ENCODE measurements around the gene DPH2.

GRCh38 chr1:43947061-43947873 is 22.5 kb upstream of the DPH2 start:
- no peak for TF ChIP-seq EP300 (IDR thresholded peaks at IDR 0.05)
- TF ChIP-seq, protein P1, sequence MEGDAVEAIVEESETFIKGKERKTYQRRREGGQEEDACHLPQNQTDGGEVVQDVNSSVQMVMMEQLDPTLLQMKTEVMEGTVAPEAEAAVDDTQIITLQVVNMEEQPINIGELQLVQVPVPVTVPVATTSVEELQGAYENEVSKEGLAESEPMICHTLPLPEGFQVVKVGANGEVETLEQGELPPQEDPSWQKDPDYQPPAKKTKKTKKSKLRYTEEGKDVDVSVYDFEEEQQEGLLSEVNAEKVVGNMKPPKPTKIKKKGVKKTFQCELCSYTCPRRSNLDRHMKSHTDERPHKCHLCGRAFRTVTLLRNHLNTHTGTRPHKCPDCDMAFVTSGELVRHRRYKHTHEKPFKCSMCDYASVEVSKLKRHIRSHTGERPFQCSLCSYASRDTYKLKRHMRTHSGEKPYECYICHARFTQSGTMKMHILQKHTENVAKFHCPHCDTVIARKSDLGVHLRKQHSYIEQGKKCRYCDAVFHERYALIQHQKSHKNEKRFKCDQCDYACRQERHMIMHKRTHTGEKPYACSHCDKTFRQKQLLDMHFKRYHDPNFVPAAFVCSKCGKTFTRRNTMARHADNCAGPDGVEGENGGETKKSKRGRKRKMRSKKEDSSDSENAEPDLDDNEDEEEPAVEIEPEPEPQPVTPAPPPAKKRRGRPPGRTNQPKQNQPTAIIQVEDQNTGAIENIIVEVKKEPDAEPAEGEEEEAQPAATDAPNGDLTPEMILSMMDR (IDR thresholded peaks at IDR 0.05): no peak
- no peak for TF ChIP-seq POLR2A (IDR thresholded peaks at IDR 0.05)
- TF ChIP-seq POLR2AphosphoS5 (IDR thresholded peaks at IDR 0.05): no peak
